Panc1 (cell line): ENCODE results near the gene LILRB4. TPM values are rescaled to one million over a fixed set of nuclear protein-coding genes. Genes with fewer than 3 reads are reported as not detected.

Experiments
- ATAC-seq: fragments of 200-7000 bp; cut with Tn5 transposase; 2 replicates; pipeline ENCODE4 v1.9.1; 2020; ENCODE audit warnings: mild to moderate bottlenecking, moderate library complexity
- BruUV-seq: library from RNA; stranded (reverse); fragments of 400-500 nt; replicated peaks from 2 replicates; lab custom pipeline; 2021; lab: Mats Ljungman, UMichigan
- CTCF ChIA-PET: fragments of 300-600 bp; sonication (Branson Sonifier 250); formaldehyde crosslinking; loops from one replicate; lab custom pipeline; 2022; ENCODE audit warnings: antibody characterized with exemption; lab: Charles Lee
- POLR2A ChIA-PET: fragments of 300-600 bp; sonication (Branson Sonifier 250); formaldehyde crosslinking; loops from one replicate; lab custom pipeline; 2022; ENCODE audit warnings: antibody characterized with exemption; lab: Charles Lee
- DNase-seq: peaks from one replicate; pipeline ENCODE4 v3.0.0-alpha.2; 2010; ENCODE audit warnings: low read depth, low spot score
- H3K27ac ChIP-seq: 2 replicates; pipeline ENCODE4 v1.5.1; 2011; ENCODE audit warnings: mild to moderate bottlenecking, low read length, inconsistent platforms
- H3K27me3 ChIP-seq: fragments of 200-500 bp; sonication (Bioruptor generic); 2 replicates; pipeline ENCODE4 v1.6.0; 2014; ENCODE audit warnings: low read length, inconsistent platforms; ENCODE audit not compliant: control insufficient read depth, insufficient read depth
- H3K36me3 ChIP-seq: fragments of 200-500 bp; sonication (Bioruptor generic); 2 replicates; pipeline ENCODE4 v1.5.1; 2014; ENCODE audit warnings: inconsistent platforms, mild to moderate bottlenecking, low read length, moderate library complexity; ENCODE audit not compliant: control insufficient read depth, insufficient read depth
- H3K4me1 ChIP-seq: 2 replicates; pipeline ENCODE4 v1.5.1; 2011; ENCODE audit warnings: inconsistent platforms, mild to moderate bottlenecking, low read length, moderate library complexity; ENCODE audit not compliant: control insufficient read depth, insufficient read depth
- H3K4me3 ChIP-seq, 2 experiments: 2 replicates each; pipeline ENCODE4 v1.5.1; 2011 to 2012; ENCODE audit warnings: low read depth in 2 of 2, low read length in 2 of 2, mild to moderate bottlenecking in 2 of 2, inconsistent platforms in 1 of 2, moderate library complexity in 1 of 2
- H3K9me3 ChIP-seq: fragments of 200-500 bp; sonication (Bioruptor generic); 2 replicates; pipeline ENCODE4 v1.5.1; 2014; ENCODE audit warnings: low read depth, mild to moderate bottlenecking, inconsistent platforms, low read length, moderate library complexity; ENCODE audit not compliant: control insufficient read depth, insufficient read depth
- POLR2AphosphoS5 ChIP-seq: IDR thresholded peaks from 2 replicates; pipeline ENCODE4 v1.6.1; 2012; ENCODE audit warnings: mild to moderate bottlenecking, low read depth, low read length, moderate library complexity
- SIN3A ChIP-seq: IDR thresholded peaks from 2 replicates; pipeline ENCODE4 v1.6.1; 2012; ENCODE audit warnings: low read depth, mild to moderate bottlenecking, low read length, moderate library complexity, borderline replicate concordance; ENCODE audit not compliant: insufficient read depth
- TCF7L2 ChIP-seq: IDR thresholded peaks from 2 replicates; pipeline ENCODE4 v1.6.1; 2011; ENCODE audit warnings: mild to moderate bottlenecking, low read depth, low read length, inconsistent platforms
- in situ Hi-C: cut with HindIII; loops from 2 replicates; pipeline ENCODE4 v1.10.0; 2016; ENCODE audit warnings: low sequenced_read_pairs, low pct_unique_long_range_greater_than_20kb
- intact Hi-C: fragments of 100-400 bp; cut with micrococcal nuclease; formaldehyde crosslinking; loops from one replicate; pipeline ENCODE4 v1.10.0; 2022; ENCODE audit not compliant: unreplicated experiment
- total RNA-seq: library from RNA; stranded (reverse); gene quantifications from one replicate; pipeline ENCODE4 v1.2.1, GENCODE V29; 2021; ENCODE audit not compliant: unreplicated experiment
- TF ChIP-seq, protein P1 (sequence below), 2 experiments: IDR thresholded peaks; 2 replicates each; pipeline ENCODE4 v1.6.1; 2011 to 2012; ENCODE audit warnings: low read depth in 2 of 2, control low read depth in 1 of 2, low read length in 1 of 2, mild to moderate bottlenecking in 1 of 2, moderate library complexity in 1 of 2; ENCODE audit not compliant: insufficient read depth in 1 of 2
- TF ChIP-seq, protein P2 (sequence below): fragments of 450-650 bp; IDR thresholded peaks from 2 replicates; pipeline ENCODE4 v1.5.1; 2017; ENCODE audit warnings: mild to moderate bottlenecking

Gene LILRB4
- total RNA-seq, 1 experiment from 2014 or later, result not detected

DNA sequence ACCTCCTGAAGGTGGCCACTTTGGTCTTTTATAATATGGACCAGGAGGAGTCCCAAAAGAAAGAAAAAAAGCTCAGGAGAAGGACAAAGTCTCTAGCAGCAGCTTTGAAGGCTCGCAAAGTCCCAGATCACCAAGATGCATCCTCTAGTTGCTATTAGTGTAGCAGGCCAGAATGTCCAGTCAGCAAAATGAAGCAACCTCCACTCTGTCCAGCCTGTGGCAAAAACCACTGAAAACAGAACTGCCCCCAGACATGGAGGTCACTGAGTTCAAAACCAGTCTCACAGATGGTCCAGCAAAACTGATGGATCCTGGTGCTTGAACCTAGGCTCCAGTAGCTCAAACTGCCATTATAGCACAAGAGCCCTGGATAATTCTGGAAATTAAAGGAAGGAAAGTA lies 10.4 kb downstream of the LILRB4 start:
- in situ Hi-C loops, result loop anchor here (10.0 kb wide), 1 partner anchor 98 kb away; the partner anchor contains the start of gene LILRA2
- BruUV-seq, result no TSS peak
- no peak overlapping the region for H3K4me3 ChIP-seq
- no peak for ATAC-seq
- H3K27me3 ChIP-seq, result peaks cover 32% of the 10 kb centered on the region
- no peaks in the 10 kb centered on the region for H3K9me3 ChIP-seq
- no peak for TF ChIP-seq POLR2AphosphoS5
- TF ChIP-seq, protein P1, sequence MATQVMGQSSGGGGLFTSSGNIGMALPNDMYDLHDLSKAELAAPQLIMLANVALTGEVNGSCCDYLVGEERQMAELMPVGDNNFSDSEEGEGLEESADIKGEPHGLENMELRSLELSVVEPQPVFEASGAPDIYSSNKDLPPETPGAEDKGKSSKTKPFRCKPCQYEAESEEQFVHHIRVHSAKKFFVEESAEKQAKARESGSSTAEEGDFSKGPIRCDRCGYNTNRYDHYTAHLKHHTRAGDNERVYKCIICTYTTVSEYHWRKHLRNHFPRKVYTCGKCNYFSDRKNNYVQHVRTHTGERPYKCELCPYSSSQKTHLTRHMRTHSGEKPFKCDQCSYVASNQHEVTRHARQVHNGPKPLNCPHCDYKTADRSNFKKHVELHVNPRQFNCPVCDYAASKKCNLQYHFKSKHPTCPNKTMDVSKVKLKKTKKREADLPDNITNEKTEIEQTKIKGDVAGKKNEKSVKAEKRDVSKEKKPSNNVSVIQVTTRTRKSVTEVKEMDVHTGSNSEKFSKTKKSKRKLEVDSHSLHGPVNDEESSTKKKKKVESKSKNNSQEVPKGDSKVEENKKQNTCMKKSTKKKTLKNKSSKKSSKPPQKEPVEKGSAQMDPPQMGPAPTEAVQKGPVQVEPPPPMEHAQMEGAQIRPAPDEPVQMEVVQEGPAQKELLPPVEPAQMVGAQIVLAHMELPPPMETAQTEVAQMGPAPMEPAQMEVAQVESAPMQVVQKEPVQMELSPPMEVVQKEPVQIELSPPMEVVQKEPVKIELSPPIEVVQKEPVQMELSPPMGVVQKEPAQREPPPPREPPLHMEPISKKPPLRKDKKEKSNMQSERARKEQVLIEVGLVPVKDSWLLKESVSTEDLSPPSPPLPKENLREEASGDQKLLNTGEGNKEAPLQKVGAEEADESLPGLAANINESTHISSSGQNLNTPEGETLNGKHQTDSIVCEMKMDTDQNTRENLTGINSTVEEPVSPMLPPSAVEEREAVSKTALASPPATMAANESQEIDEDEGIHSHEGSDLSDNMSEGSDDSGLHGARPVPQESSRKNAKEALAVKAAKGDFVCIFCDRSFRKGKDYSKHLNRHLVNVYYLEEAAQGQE (IDR thresholded peaks at IDR 0.05; ENCODE audit: insufficient read depth in 1 of 2, low read depth in 2 of 2, low read length in 1 of 2), result no peak
- no peak for TF ChIP-seq TCF7L2
- TF ChIP-seq SIN3A, result no peak
- TF ChIP-seq, protein P2, sequence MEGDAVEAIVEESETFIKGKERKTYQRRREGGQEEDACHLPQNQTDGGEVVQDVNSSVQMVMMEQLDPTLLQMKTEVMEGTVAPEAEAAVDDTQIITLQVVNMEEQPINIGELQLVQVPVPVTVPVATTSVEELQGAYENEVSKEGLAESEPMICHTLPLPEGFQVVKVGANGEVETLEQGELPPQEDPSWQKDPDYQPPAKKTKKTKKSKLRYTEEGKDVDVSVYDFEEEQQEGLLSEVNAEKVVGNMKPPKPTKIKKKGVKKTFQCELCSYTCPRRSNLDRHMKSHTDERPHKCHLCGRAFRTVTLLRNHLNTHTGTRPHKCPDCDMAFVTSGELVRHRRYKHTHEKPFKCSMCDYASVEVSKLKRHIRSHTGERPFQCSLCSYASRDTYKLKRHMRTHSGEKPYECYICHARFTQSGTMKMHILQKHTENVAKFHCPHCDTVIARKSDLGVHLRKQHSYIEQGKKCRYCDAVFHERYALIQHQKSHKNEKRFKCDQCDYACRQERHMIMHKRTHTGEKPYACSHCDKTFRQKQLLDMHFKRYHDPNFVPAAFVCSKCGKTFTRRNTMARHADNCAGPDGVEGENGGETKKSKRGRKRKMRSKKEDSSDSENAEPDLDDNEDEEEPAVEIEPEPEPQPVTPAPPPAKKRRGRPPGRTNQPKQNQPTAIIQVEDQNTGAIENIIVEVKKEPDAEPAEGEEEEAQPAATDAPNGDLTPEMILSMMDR, result no peak
- no peaks in the 10 kb centered on the region for H3K36me3 ChIP-seq
- H3K27ac ChIP-seq, result no peak overlapping the region
- ChIA-PET CTCF (interaction anchor here (0.6 kb wide), 2 partner anchors 158 to 396 kb away, joined by 7 read pairs; no protein-coding TSS in a partner anchor), POLR2A (no interaction called here)
- H3K4me1 ChIP-seq, result no peaks in the 10 kb centered on the region
- intact Hi-C loops, result no loop called here
- no peak for DNase-seq

DNA sequence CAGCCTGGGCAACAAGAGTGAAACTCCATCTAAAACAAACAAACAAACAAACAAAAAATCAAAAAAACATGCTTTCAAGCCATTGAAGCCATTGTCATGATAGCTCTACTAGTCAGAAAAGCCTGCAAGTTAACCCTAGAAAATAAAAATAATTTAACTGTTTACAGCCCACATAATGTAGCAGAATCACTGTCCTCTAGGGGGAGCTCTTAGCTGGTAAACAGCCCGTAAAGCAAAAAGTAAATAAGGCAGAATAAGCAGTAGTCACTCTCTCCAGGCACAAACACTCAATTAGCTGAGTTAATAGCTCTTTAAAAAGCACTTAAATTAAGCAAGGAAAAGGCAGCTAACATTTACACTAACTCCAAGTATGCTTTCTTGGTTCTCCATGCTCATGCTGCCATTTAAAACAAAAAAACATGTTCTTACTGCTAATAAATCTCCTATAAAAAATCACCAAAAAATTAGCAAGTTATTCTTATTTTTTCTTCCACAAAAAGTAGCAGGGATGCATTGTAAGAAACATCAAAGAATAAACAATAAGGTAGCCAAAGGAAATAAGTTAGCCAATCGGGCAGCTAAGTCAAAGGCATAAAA lies 11.3 kb downstream of the LILRB4 start:
- TF ChIP-seq, protein P2, result peak; percentile 92
- TF ChIP-seq TCF7L2, result no peak
- TF ChIP-seq SIN3A, result no peak
- TF ChIP-seq POLR2AphosphoS5, result no peak
- TF ChIP-seq, protein P1 (IDR thresholded peaks at IDR 0.05; ENCODE audit: insufficient read depth in 1 of 2, low read depth in 2 of 2, low read length in 1 of 2), result no peak
- peaks cover 25% of the 10 kb centered on the region for H3K27me3 ChIP-seq

More for the DNA sequence above, 11.3 kb downstream of the LILRB4 start:
- in situ Hi-C loops (loop anchor here (10.0 kb wide), 1 partner anchor 99 kb away; the partner anchor contains the start of gene LILRA2), intact Hi-C loops (no loop called here)
- no peaks in the 10 kb centered on the region for H3K9me3 ChIP-seq
- H3K4me1 ChIP-seq, result no peaks in the 10 kb centered on the region
- no peak overlapping the region for H3K4me3 ChIP-seq
- BruUV-seq, result no TSS peak
- ATAC-seq, result peak; percentile 85
- DNase-seq, result peak; percentile 30
- no peaks in the 10 kb centered on the region for H3K36me3 ChIP-seq
- POLR2A ChIA-PET, result interaction anchor here (0.5 kb wide), 1 partner anchor 11 kb away, joined by 3 read pairs; the partner anchor contains the start of gene LILRB4
- no peak overlapping the region for H3K27ac ChIP-seq
- CTCF ChIA-PET, result interaction anchor here (0.5 to 2.1 kb wide), 10 partner anchors 9 to 617 kb away, joined by 3 to 9 read pairs (median 4); partner anchors contain the start of gene CDC42EP5
